HEK293 (cell line): ENCODE data around the gene ZCCHC12.

Source experiments
- CTCF ChIA-PET: fragments of 350-600 bp; formaldehyde crosslinking; extraction: SDS; loops from one replicate; lab custom pipeline; 2021; ENCODE audit warnings: antibody characterized with exemption; lab: Yijun Ruan, JAX
- POLR2A ChIA-PET: fragments of 300-600 bp; formaldehyde crosslinking; extraction: SDS; loops from one replicate; lab custom pipeline; 2020; ENCODE audit warnings: antibody characterized with exemption, inconsistent platforms; lab: Yijun Ruan, JAX
- H3K27ac ChIP-seq: fragments of 200-500 bp; sonication (Bioruptor generic); 2 replicates; pipeline ENCODE4 v1.5.1; 2014; ENCODE audit warnings: low read depth, low read length, control low read depth, inconsistent platforms; ENCODE audit errors: extremely low read depth
- H3K36me3 ChIP-seq, 2 experiments: fragments of 200-500 bp in 1 of 2; sonication (Bioruptor generic) in 1 of 2; 1 replicate in 1 of 2; 2 replicates in 1 of 2; pipeline ENCODE4 v1.5.1; 2014 to 2017; ENCODE audit warnings: inconsistent platforms in 2 of 2, low read length in 2 of 2; ENCODE audit not compliant: control insufficient read depth in 2 of 2, insufficient read depth in 1 of 2
- H3K4me1 ChIP-seq: fragments of 200-500 bp; sonication (Bioruptor generic); 2 replicates; pipeline ENCODE4 v1.5.1; 2014; ENCODE audit warnings: mild to moderate bottlenecking, low read length, inconsistent platforms; ENCODE audit not compliant: control insufficient read depth, insufficient read depth
- H3K4me3 ChIP-seq: 2 replicates; pipeline ENCODE4 v1.5.1; 2011; ENCODE audit warnings: low read depth, mild to moderate bottlenecking, control low read depth, low read length, moderate library complexity
- H3K9me3 ChIP-seq: fragments of 200-500 bp; sonication (Bioruptor generic); 2 replicates; pipeline ENCODE4 v1.5.1; 2014; ENCODE audit warnings: low read depth, low read length, inconsistent platforms; ENCODE audit not compliant: control insufficient read depth, insufficient read depth
- AEBP2 ChIP-seq: fragments of 450-650 bp; formaldehyde crosslinking; IDR thresholded peaks from 2 replicates; pipeline ENCODE4 v1.5.1; 2016; ENCODE audit warnings: missing biosample characterization, missing genetic modification characterization, borderline replicate concordance
- ATF2 ChIP-seq: fragments of 450-650 bp; formaldehyde crosslinking; IDR thresholded peaks from 2 replicates; pipeline ENCODE4 v1.5.1; 2016; ENCODE audit warnings: missing biosample characterization, missing genetic modification characterization, low read depth
- GLIS2 ChIP-seq: fragments of 450-650 bp; formaldehyde crosslinking; IDR thresholded peaks from 2 replicates; pipeline ENCODE4 v1.5.1; 2016; ENCODE audit warnings: missing biosample characterization, missing genetic modification characterization
- IKZF3 ChIP-seq: fragments of 450-650 bp; IDR thresholded peaks from 2 replicates; pipeline ENCODE4 v1.5.0; 2018; ENCODE audit warnings: missing biosample characterization, mild to moderate bottlenecking, missing genetic modification characterization, moderate library complexity
- KLF17 ChIP-seq: fragments of 450-650 bp; formaldehyde crosslinking; IDR thresholded peaks from 2 replicates; pipeline ENCODE4 v1.5.1; 2016; ENCODE audit warnings: missing biosample characterization, missing genetic modification characterization
- KLF9 ChIP-seq: fragments of 450-650 bp; formaldehyde crosslinking; IDR thresholded peaks from 2 replicates; pipeline ENCODE4 v1.5.1; 2016; ENCODE audit warnings: missing biosample characterization, missing genetic modification characterization, low read depth
- OSR2 ChIP-seq: fragments of 450-650 bp; formaldehyde crosslinking; IDR thresholded peaks from 2 replicates; pipeline ENCODE4 v1.5.1; 2016; ENCODE audit warnings: missing biosample characterization, missing genetic modification characterization
- OVOL3 ChIP-seq: fragments of 450-650 bp; formaldehyde crosslinking; IDR thresholded peaks from 2 replicates; pipeline ENCODE4 v1.5.1; 2016; ENCODE audit warnings: missing biosample characterization, missing genetic modification characterization
- PBX3 ChIP-seq: sonication (generic); formaldehyde crosslinking; IDR thresholded peaks from 2 replicates; pipeline ENCODE4 v1.8.1; 2022; ENCODE audit warnings: mild to moderate bottlenecking, moderate library complexity, missing genetic modification reagents
- TRIM28 ChIP-seq: IDR thresholded peaks from 2 replicates; pipeline ENCODE4 v1.6.1; 2011; ENCODE audit warnings: low read length, control low read depth, borderline replicate concordance
- YY2 ChIP-seq: fragments of 450-650 bp; formaldehyde crosslinking; IDR thresholded peaks from 2 replicates; pipeline ENCODE4 v1.5.1; 2016; ENCODE audit warnings: missing biosample characterization, missing genetic modification characterization
- ZNF112 ChIP-seq: fragments of 450-650 bp; formaldehyde crosslinking; IDR thresholded peaks from 2 replicates; pipeline ENCODE4 v1.5.0; 2017; ENCODE audit warnings: missing biosample characterization, missing genetic modification characterization
- ZNF169 ChIP-seq: fragments of 450-650 bp; formaldehyde crosslinking; IDR thresholded peaks from 2 replicates; pipeline ENCODE4 v1.5.1; 2016; ENCODE audit warnings: missing biosample characterization, missing genetic modification characterization
- ZNF175 ChIP-seq: fragments of 450-650 bp; formaldehyde crosslinking; IDR thresholded peaks from 2 replicates; pipeline ENCODE4 v1.5.1; 2016; ENCODE audit warnings: missing biosample characterization, missing genetic modification characterization
- ZNF280D ChIP-seq: fragments of 450-650 bp; formaldehyde crosslinking; IDR thresholded peaks from 2 replicates; pipeline ENCODE4 v1.5.1; 2016; ENCODE audit warnings: missing biosample characterization, missing genetic modification characterization
- ZNF292 ChIP-seq: fragments of 450-650 bp; formaldehyde crosslinking; IDR thresholded peaks from 2 replicates; pipeline ENCODE4 v1.5.1; 2016; ENCODE audit warnings: low read depth, missing biosample characterization, missing genetic modification characterization, borderline replicate concordance
- ZNF521 ChIP-seq: fragments of 450-650 bp; formaldehyde crosslinking; IDR thresholded peaks from 2 replicates; pipeline ENCODE4 v1.5.1; 2017; ENCODE audit warnings: missing biosample characterization, mild to moderate bottlenecking, missing genetic modification characterization
- ZNF560 ChIP-seq: fragments of 450-650 bp; formaldehyde crosslinking; IDR thresholded peaks from 2 replicates; pipeline ENCODE4 v1.5.1; 2017; ENCODE audit warnings: missing biosample characterization, missing genetic modification characterization, borderline replicate concordance
- ZNF600 ChIP-seq: fragments of 450-650 bp; formaldehyde crosslinking; IDR thresholded peaks from 2 replicates; pipeline ENCODE4 v1.5.1; 2016; ENCODE audit warnings: missing biosample characterization, missing genetic modification characterization

The ZCCHC12 gene

GRCh38 chrX:118780911-118781310, 42.7 kb upstream of the ZCCHC12 start:
- ChIA-PET CTCF (interaction anchor here (0.6 kb wide), 3 partner anchors 82 to 1474 kb away, joined by 3 to 5 read pairs (median 5); no protein-coding TSS in a partner anchor), POLR2A (no interaction called here)
- Histone ChIP-seq H3K27ac (no peak overlapping the region), H3K36me3 (no peaks in the 10 kb centered on the region), H3K4me1 (no peaks in the 10 kb centered on the region), H3K4me3 (no peak overlapping the region), H3K9me3 (no peaks in the 10 kb centered on the region)
- TF ChIP-seq ZNF521 (tag by site-specific recombination) (no peak), PBX3 (CRISPR knock-in tag) (no peak), OSR2 (no peak), ZNF175 (no peak), ZNF292 (tag by site-specific recombination) (no peak), YY2 (no peak), GLIS2 (no peak), ZNF560 (no peak), ATF2 (tag by site-specific recombination) (no peak), KLF9 (tag by site-specific recombination) (no peak), OVOL3 (tag by site-specific recombination) (no peak), TRIM28 (no peak), IKZF3 (tag by site-specific recombination) (no peak)

- no peaks in the 10 kb centered on the region for H3K36me3 ChIP-seq
- ChIA-PET POLR2A (no interaction called here), CTCF (interaction anchor here (1.1 kb wide), 1 partner anchor 11 kb away, joined by 3 read pairs; no protein-coding TSS in a partner anchor)
- no peaks in the 10 kb centered on the region for H3K9me3 ChIP-seq
- no peak overlapping the region for H3K4me3 ChIP-seq
- no peaks in the 10 kb centered on the region for H3K4me1 ChIP-seq
- no peak overlapping the region for H3K27ac ChIP-seq
- TF ChIP-seq ZNF280D (tag by site-specific recombination) (no peak), ZNF600 (tag by site-specific recombination) (no peak), ZNF112 (tag by site-specific recombination) (no peak), KLF17 (tag by site-specific recombination) (no peak), ZNF169 (tag by site-specific recombination) (no peak), AEBP2 (tag by site-specific recombination) (no peak)
Measured at GRCh38 chrX:118795528-118796280, 27.9 kb upstream of the ZCCHC12 start.
